CD8-positive, alpha-beta memory T cell (primary cell): ENCODE measurements around the gene KCNA4. TPM values are rescaled to one million over a fixed set of nuclear protein-coding genes. Genes with fewer than 3 reads are reported as not detected.

Source experiments
- CTCF ChIA-PET: fragments of 350-600 bp; sonication (Branson Sonifier 250); formaldehyde crosslinking; loops from one replicate; lab custom pipeline; 2021; ENCODE audit warnings: antibody characterized with exemption; lab: Charles Lee
- POLR2A ChIA-PET: fragments of 350-600 bp; sonication (Branson Sonifier 250); formaldehyde crosslinking; loops from one replicate; lab custom pipeline; 2021; ENCODE audit warnings: antibody characterized with exemption; lab: Charles Lee
- DNase-seq, 5 donors: peaks; one replicate each; pipeline versions ENCODE4 v3.0.0 to v3.0.0-alpha.2; 2020 to 2022; ENCODE audit warnings: mixed read lengths in 1 of 5
- H3K27ac ChIP-seq: one replicate; pipeline ENCODE4 v1.7.0; 2013; ENCODE audit warnings: low read depth, mild to moderate bottlenecking, low read length, moderate library complexity
- H3K27me3 ChIP-seq: 2 replicates; pipeline ENCODE4 v1.7.0; 2013; ENCODE audit warnings: low read length, mild to moderate bottlenecking; ENCODE audit not compliant: insufficient read depth, poor library complexity, severe bottlenecking
- H3K36me3 ChIP-seq: 2 replicates; pipeline ENCODE4 v1.7.0; 2013; ENCODE audit warnings: mild to moderate bottlenecking, low read length, moderate library complexity; ENCODE audit not compliant: insufficient read depth
- H3K4me1 ChIP-seq: 2 replicates; pipeline ENCODE4 v1.7.0; 2013; ENCODE audit warnings: mild to moderate bottlenecking, low read length, moderate library complexity; ENCODE audit not compliant: insufficient read depth
- H3K4me3 ChIP-seq: 2 replicates; pipeline ENCODE4 v1.7.0; 2013; ENCODE audit warnings: mild to moderate bottlenecking, low read length
- H3K9me3 ChIP-seq: 2 replicates; pipeline ENCODE4 v1.7.0; 2013; ENCODE audit warnings: mild to moderate bottlenecking, low read length
- H3K27ac Mint-ChIP-seq, 8 donors: one replicate each; pipeline ENCODE4 v1.8.0; 2020 to 2021; ENCODE audit warnings: mixed read lengths in 8 of 8, mild to moderate bottlenecking in 6 of 8, inconsistent platforms in 3 of 8, moderate library complexity in 3 of 8
- H3K27me3 Mint-ChIP-seq, 2 donors: one replicate each; pipeline ENCODE4 v1.8.0; 2020 to 2021; ENCODE audit warnings: mixed read lengths in 2 of 2, mild to moderate bottlenecking in 1 of 2, moderate library complexity in 1 of 2
- H3K36me3 Mint-ChIP-seq, 3 donors: one replicate each; pipeline ENCODE4 v1.8.0; 2020 to 2021; ENCODE audit warnings: mixed read lengths in 3 of 3, inconsistent platforms in 1 of 3, mild to moderate bottlenecking in 1 of 3
- H3K4me1 Mint-ChIP-seq, 3 donors: one replicate each; pipeline ENCODE4 v1.8.0; 2020 to 2021; ENCODE audit warnings: mixed read lengths in 3 of 3, inconsistent platforms in 1 of 3, mild to moderate bottlenecking in 1 of 3
- H3K4me3 Mint-ChIP-seq, 7 donors: one replicate each; pipeline ENCODE4 v1.8.0; 2020 to 2021; ENCODE audit warnings: mixed read lengths in 7 of 7, mild to moderate bottlenecking in 6 of 7, moderate library complexity in 4 of 7, inconsistent platforms in 2 of 7
- H3K9me3 Mint-ChIP-seq, 5 donors: one replicate each; pipeline ENCODE4 v1.8.0; 2020 to 2022; ENCODE audit warnings: mixed read lengths in 5 of 5, mild to moderate bottlenecking in 3 of 5, moderate library complexity in 2 of 5, inconsistent platforms in 1 of 5
- polyA plus RNA-seq: library from polyadenylated mRNA; unstranded; fragments of 300-500 nt; fragmentation: Illumina TruSeq; gene quantifications from one replicate; pipeline ENCODE4 v1.2.3, GENCODE V29; 2021
- total RNA-seq, 2 experiments: library from RNA; stranded (reverse); gene quantifications; one replicate each; pipeline ENCODE4 v1.2.3, GENCODE V29; 2021

Gene KCNA4
- total RNA-seq (not detected), polyA plus RNA-seq (not detected)

GRCh38 chr11:30016588-30017363 lies at the start of gene KCNA4:
TSS of gene KCNA4 (minus strand) at chr11:30017030. CDS start at chr11:30012678, 4,352 bp downstream.
- H3K4me3 ChIP-seq, result no peak within 1 kb of the TSS
- H3K4me1 ChIP-seq, result no peaks in the 10 kb centered on the region
- POLR2A ChIA-PET, result no interaction called here
- Mint-ChIP-seq H3K27me3 (peaks cover 26 to 28% of the 10 kb centered on the region in 2 donors), H3K27ac (no peak within 1 kb of the TSS), H3K4me3 (no peak within 1 kb of the TSS), H3K36me3 (no peaks in the 10 kb centered on the region), H3K9me3 (peaks cover 0 to 16% (median 9%) of the 10 kb centered on the region in 5 donors), H3K4me1 (no peaks in the 10 kb centered on the region)
- CTCF ChIA-PET, result no interaction called here
- no peaks in the 10 kb centered on the region for H3K36me3 ChIP-seq
- H3K27ac ChIP-seq, result no peak within 1 kb of the TSS
- peaks cover 8% of the 10 kb centered on the region for H3K27me3 ChIP-seq
- H3K9me3 ChIP-seq, result no peaks in the 10 kb centered on the region
- no peak for DNase-seq

GRCh38 chr11:30062103-30062502 lies 45.3 kb upstream of the KCNA4 start:
- CTCF ChIA-PET, result no interaction called here
- peaks cover 22 to 32% (median 27%) of the 10 kb centered on the region in 5 donors for H3K9me3 Mint-ChIP-seq
- H3K36me3 ChIP-seq, result no peaks in the 10 kb centered on the region
- no peak for DNase-seq
- no peak overlapping the region for H3K4me3 ChIP-seq
- H3K27ac ChIP-seq, result no peak overlapping the region
- H3K27me3 Mint-ChIP-seq, result no peaks in the 10 kb centered on the region
- no peaks in the 10 kb centered on the region for H3K4me1 ChIP-seq
- no peak overlapping the region for H3K4me3 Mint-ChIP-seq
- POLR2A ChIA-PET, result no interaction called here
- no peaks in the 10 kb centered on the region for H3K27me3 ChIP-seq
- peaks cover 0 to 1% (median 0%) of the 10 kb centered on the region in 3 donors for H3K36me3 Mint-ChIP-seq
- no peaks in the 10 kb centered on the region for H3K9me3 ChIP-seq
- no peak overlapping the region for H3K27ac Mint-ChIP-seq
- no peaks in the 10 kb centered on the region for H3K4me1 Mint-ChIP-seq

- Histone ChIP-seq H3K4me1 (no peaks in the 10 kb centered on the region), H3K36me3 (no peaks in the 10 kb centered on the region), H3K27ac (no peak overlapping the region), H3K4me3 (no peak overlapping the region), H3K27me3 (no peaks in the 10 kb centered on the region), H3K9me3 (no peaks in the 10 kb centered on the region)
- Mint-ChIP-seq H3K36me3 (no peaks in the 10 kb centered on the region), H3K4me3 (no peak overlapping the region), H3K4me1 (no peaks in the 10 kb centered on the region), H3K9me3 (peaks cover 8 to 22% (median 16%) of the 10 kb centered on the region in 5 donors), H3K27ac (no peak overlapping the region), H3K27me3 (peaks cover 0 to 3% of the 10 kb centered on the region in 2 donors)
- POLR2A ChIA-PET, result no interaction called here
- no peak for DNase-seq
- CTCF ChIA-PET, result no interaction called here
Measured at GRCh38 chr11:30059172-30059815, 42.5 kb upstream of the KCNA4 start.

GRCh38 chr11:30049214-30049613 lies 32.4 kb upstream of the KCNA4 start:
- Mint-ChIP-seq H3K27me3 (peaks cover 0 to 2% of the 10 kb centered on the region in 2 donors), H3K36me3 (no peaks in the 10 kb centered on the region), H3K4me1 (no peaks in the 10 kb centered on the region), H3K27ac (no peak overlapping the region), H3K4me3 (no peak overlapping the region), H3K9me3 (peaks cover 0 to 10% (median 8%) of the 10 kb centered on the region in 5 donors)
- CTCF ChIA-PET, result no interaction called here
- POLR2A ChIA-PET, result no interaction called here
- no peaks in the 10 kb centered on the region for H3K36me3 ChIP-seq
- no peak overlapping the region for H3K27ac ChIP-seq
- no peak overlapping the region for H3K4me3 ChIP-seq
- H3K27me3 ChIP-seq, result no peaks in the 10 kb centered on the region
- no peak for DNase-seq
- no peaks in the 10 kb centered on the region for H3K4me1 ChIP-seq
- H3K9me3 ChIP-seq, result no peaks in the 10 kb centered on the region

- H3K4me3 Mint-ChIP-seq, result peak overlapping the region in 1 of 7 donors; percentile 36
- Histone ChIP-seq H3K4me1 (no peaks in the 10 kb centered on the region), H3K27me3 (no peaks in the 10 kb centered on the region), H3K27ac (no peak overlapping the region), H3K4me3 (no peak overlapping the region), H3K36me3 (no peaks in the 10 kb centered on the region), H3K9me3 (no peaks in the 10 kb centered on the region)
- ChIA-PET CTCF (no interaction called here), POLR2A (no interaction called here)
- H3K36me3 Mint-ChIP-seq, result no peaks in the 10 kb centered on the region
- no peak for DNase-seq
- no peak overlapping the region for H3K27ac Mint-ChIP-seq
- peaks cover 0 to 2% of the 10 kb centered on the region in 2 donors for H3K27me3 Mint-ChIP-seq
- no peaks in the 10 kb centered on the region for H3K4me1 Mint-ChIP-seq
- peaks cover 2 to 17% (median 8%) of the 10 kb centered on the region in 5 donors for H3K9me3 Mint-ChIP-seq
Measured at GRCh38 chr11:30046578-30046945, 29.7 kb upstream of the KCNA4 start.

- POLR2A ChIA-PET, result no interaction called here
Measured at GRCh38 chr11:30045921-30046577, 29.2 kb upstream of the KCNA4 start.

GRCh38 chr11:30045144-30045543 lies 28.3 kb upstream of the KCNA4 start:
- Histone ChIP-seq H3K27me3 (no peaks in the 10 kb centered on the region), H3K4me3 (no peak overlapping the region), H3K27ac (no peak overlapping the region), H3K4me1 (no peaks in the 10 kb centered on the region), H3K36me3 (no peaks in the 10 kb centered on the region), H3K9me3 (no peaks in the 10 kb centered on the region)
- peaks cover 0 to 2% of the 10 kb centered on the region in 2 donors for H3K27me3 Mint-ChIP-seq
- H3K36me3 Mint-ChIP-seq, result no peaks in the 10 kb centered on the region
- H3K27ac Mint-ChIP-seq, result no peak overlapping the region
- no peaks in the 10 kb centered on the region for H3K4me1 Mint-ChIP-seq
- no peak for DNase-seq
- CTCF ChIA-PET, result no interaction called here
- no peak overlapping the region for H3K4me3 Mint-ChIP-seq
- POLR2A ChIA-PET, result no interaction called here
- H3K9me3 Mint-ChIP-seq, result peaks cover 2 to 17% (median 5%) of the 10 kb centered on the region in 5 donors

More at GRCh38 chr11:30045921-30046577, 29.2 kb upstream of the KCNA4 start:
- Mint-ChIP-seq H3K4me3 (peak overlapping the region in 1 of 7 donors; percentile 36), H3K4me1 (no peaks in the 10 kb centered on the region), H3K27me3 (peaks cover 0 to 2% of the 10 kb centered on the region in 2 donors), H3K36me3 (no peaks in the 10 kb centered on the region), H3K27ac (no peak overlapping the region), H3K9me3 (peaks cover 2 to 17% (median 8%) of the 10 kb centered on the region in 5 donors)
- Histone ChIP-seq H3K36me3 (no peaks in the 10 kb centered on the region), H3K27ac (no peak overlapping the region), H3K9me3 (no peaks in the 10 kb centered on the region), H3K27me3 (no peaks in the 10 kb centered on the region), H3K4me1 (no peaks in the 10 kb centered on the region), H3K4me3 (no peak overlapping the region)
- CTCF ChIA-PET, result no interaction called here
- DNase-seq, result no peak

GRCh38 chr11:30041171-30041570 lies 24.3 kb upstream of the KCNA4 start:
- H3K4me1 Mint-ChIP-seq, result no peaks in the 10 kb centered on the region
- ChIA-PET POLR2A (no interaction called here), CTCF (no interaction called here)
- Histone ChIP-seq H3K27me3 (no peaks in the 10 kb centered on the region), H3K4me1 (no peaks in the 10 kb centered on the region), H3K4me3 (no peak overlapping the region), H3K9me3 (no peaks in the 10 kb centered on the region), H3K36me3 (no peaks in the 10 kb centered on the region), H3K27ac (no peak overlapping the region)
- no peaks in the 10 kb centered on the region for H3K36me3 Mint-ChIP-seq
- peaks cover 3 to 14% (median 7%) of the 10 kb centered on the region in 5 donors for H3K9me3 Mint-ChIP-seq
- no peaks in the 10 kb centered on the region for H3K27me3 Mint-ChIP-seq
- H3K4me3 Mint-ChIP-seq, result no peak overlapping the region
- no peak overlapping the region for H3K27ac Mint-ChIP-seq
- DNase-seq, result no peak
